Naive thymus-derived CD4-positive, alpha-beta T cell (primary cell): ENCODE measurements around the gene NKRF. TPM values are rescaled to one million over a fixed set of nuclear protein-coding genes. Genes with fewer than 3 reads are reported as not detected.

ENCODE experiments used
- ATAC-seq: fragments of 150-1000 bp; cut with Tn5 transposase; 2 replicates; pipeline ENCODE4 v1.10.0; 2021; ENCODE audit warnings: mild to moderate bottlenecking, moderate library complexity
- CTCF ChIA-PET: fragments of 350-600 bp; sonication (Branson Sonifier 250); formaldehyde crosslinking; loops from one replicate; lab custom pipeline; 2021; ENCODE audit warnings: antibody characterized with exemption; lab: Charles Lee
- POLR2A ChIA-PET: fragments of 350-600 bp; sonication (Branson Sonifier 250); formaldehyde crosslinking; loops from one replicate; lab custom pipeline; 2021; ENCODE audit warnings: antibody characterized with exemption, inconsistent platforms; lab: Charles Lee
- DNase-seq, 9 donors: peaks; one replicate each; pipeline versions ENCODE4 v3.0.0 to v3.0.0-alpha.2; 2020 to 2022; ENCODE audit warnings: mixed read lengths in 1 of 9
- H3K27ac ChIP-seq: one replicate; pipeline ENCODE4 v1.7.0; 2013; ENCODE audit warnings: mild to moderate bottlenecking, low read depth, low read length, moderate library complexity
- H3K27me3 ChIP-seq, 2 donors: one replicate each; pipeline ENCODE4 v1.7.0; 2013; ENCODE audit warnings: low read length in 2 of 2, mild to moderate bottlenecking in 2 of 2, moderate library complexity in 2 of 2; ENCODE audit not compliant: control insufficient read depth in 2 of 2, insufficient read depth in 2 of 2
- H3K36me3 ChIP-seq, 3 experiments: 1 replicate in 2 of 3; 2 replicates in 1 of 3; pipeline ENCODE4 v1.7.0; 2013; ENCODE audit warnings: low read length in 3 of 3, mild to moderate bottlenecking in 3 of 3, moderate library complexity in 1 of 3; ENCODE audit not compliant: insufficient read depth in 3 of 3, control insufficient read depth in 2 of 3
- H3K4me1 ChIP-seq, 2 donors: one replicate each; pipeline ENCODE4 v1.7.0; 2013; ENCODE audit warnings: low read length in 2 of 2, mild to moderate bottlenecking in 2 of 2, moderate library complexity in 1 of 2; ENCODE audit not compliant: control insufficient read depth in 2 of 2, insufficient read depth in 2 of 2
- H3K4me3 ChIP-seq: 2 replicates; pipeline ENCODE4 v1.7.0; 2013; ENCODE audit warnings: mild to moderate bottlenecking, low read length
- H3K9me3 ChIP-seq, 3 experiments: 1 replicate in 2 of 3; 2 replicates in 1 of 3; pipeline ENCODE4 v1.7.0; 2013; ENCODE audit warnings: low read length in 3 of 3; ENCODE audit not compliant: control insufficient read depth in 2 of 3
- H3K27ac Mint-ChIP-seq, 9 donors: one replicate each; pipeline ENCODE4 v1.8.0; 2020 to 2022; ENCODE audit warnings: mixed read lengths in 9 of 9, mild to moderate bottlenecking in 8 of 9, moderate library complexity in 5 of 9, inconsistent platforms in 2 of 9
- H3K27me3 Mint-ChIP-seq, 5 donors: one replicate each; pipeline ENCODE4 v1.8.0; 2021 to 2022; ENCODE audit warnings: mixed read lengths in 5 of 5, mild to moderate bottlenecking in 1 of 5
- H3K36me3 Mint-ChIP-seq, 5 donors: one replicate each; pipeline ENCODE4 v1.8.0; 2020 to 2022; ENCODE audit warnings: mixed read lengths in 5 of 5, mild to moderate bottlenecking in 3 of 5, inconsistent platforms in 1 of 5
- H3K4me1 Mint-ChIP-seq, 7 donors: one replicate each; pipeline ENCODE4 v1.8.0; 2020 to 2022; ENCODE audit warnings: mixed read lengths in 7 of 7, mild to moderate bottlenecking in 3 of 7, inconsistent platforms in 1 of 7
- H3K4me3 Mint-ChIP-seq, 10 donors: one replicate each; pipeline ENCODE4 v1.8.0; 2020 to 2022; ENCODE audit warnings: mild to moderate bottlenecking in 10 of 10, mixed read lengths in 10 of 10, moderate library complexity in 6 of 10, inconsistent platforms in 2 of 10
- H3K9me3 Mint-ChIP-seq, 11 donors: one replicate each; pipeline ENCODE4 v1.8.0; 2020 to 2022; ENCODE audit warnings: mixed read lengths in 11 of 11, mild to moderate bottlenecking in 4 of 11, inconsistent platforms in 1 of 11, moderate library complexity in 1 of 11
- intact Hi-C, 2 donors: fragments of 100-400 bp; cut with micrococcal nuclease; formaldehyde crosslinking; loops; one replicate each; pipeline ENCODE4 v1.15.1; 2023
- polyA plus RNA-seq, 2 donors: library from polyadenylated mRNA; unstranded; fragments of 300-500 nt; fragmentation: Illumina TruSeq; gene quantifications; one replicate each; pipeline ENCODE4 v1.2.3, GENCODE V29; 2021
- total RNA-seq, 6 experiments: library from RNA in 5 of 6; stranded (reverse) in 5 of 6; gene quantifications; 1 replicate in 5 of 6; 2 replicates in 1 of 6; pipeline ENCODE4 v1.2.3 and lab custom pipeline; 2021 to 2026

Gene NKRF
- total and polyA plus RNA-seq, 7 experiments from 2014 or later, result 5.2 to 16.4 (median 12.3) TPM

DNA sequence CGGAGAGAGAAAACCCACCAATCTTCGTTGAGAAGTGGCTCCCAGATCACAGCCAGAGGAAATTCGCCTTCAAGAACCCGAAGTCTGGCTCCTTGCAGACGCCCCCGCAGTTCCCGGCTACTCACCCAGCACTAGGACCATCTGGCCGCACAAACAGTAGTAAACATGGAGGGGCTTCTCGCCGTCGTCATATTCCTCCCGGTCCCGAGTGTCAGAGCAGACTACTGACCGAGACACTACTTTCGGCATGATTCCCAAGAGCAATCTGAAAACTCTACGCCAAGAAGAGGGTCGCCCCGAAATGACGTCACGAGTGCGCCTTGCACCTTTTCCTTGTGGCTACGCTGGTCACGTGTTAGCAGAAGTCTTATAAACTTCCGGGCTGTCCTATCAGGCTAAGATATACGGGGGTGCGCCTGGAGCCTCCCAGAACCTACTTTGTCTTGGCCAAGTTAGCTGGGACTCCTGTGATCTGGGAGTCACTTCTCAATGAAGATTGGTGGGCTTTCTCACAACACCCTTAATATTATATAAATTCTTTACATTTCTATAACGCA, 41.0 kb downstream of the NKRF start, which contains the start of gene STEEP1:
Gene STEEP1, minus strand, starts transcription at position 303 of the 557 bp plus-strand sequence. Its CDS starts 54 bp downstream, at position 249.
- H3K27ac ChIP-seq, result peak within 1 kb of the TSS; percentile 82
- ATAC-seq (peak; percentile 98), DNase-seq (peak; percentile 60 to 87 (median 83))
- ChIA-PET CTCF (no interaction called here), POLR2A (interaction anchor here (0.7 to 1.3 kb wide), 4 partner anchors 9 to 124 kb away, joined by 3 to 7 read pairs (median 5); no protein-coding TSS in a partner anchor)
- H3K36me3 ChIP-seq, result peaks cover 0 to 6% (median 0%) of the 10 kb centered on the region in 3 experiments
- Mint-ChIP-seq H3K36me3 (peaks cover 0 to 5% (median 0%) of the 10 kb centered on the region in 5 donors), H3K27ac (peak within 1 kb of the TSS; percentile 86 to 97 (median 95)), H3K9me3 (peaks cover 0 to 2% (median 0%) of the 10 kb centered on the region in 11 donors), H3K4me1 (peaks cover 11 to 30% (median 21%) of the 10 kb centered on the region in 7 donors), H3K4me3 (peak within 1 kb of the TSS; percentile 86 to 95 (median 94)), H3K27me3 (no peaks in the 10 kb centered on the region)
- intact Hi-C loops, result loop anchor here (1.0 to 2.0 kb wide), 3 partner anchors 9 to 96 kb away; partner anchors contain the start of genes NKRF (in 2 of the 2), UBE2A (in 2 of the 2) and SLC25A5 (in 1 of the 2)
- H3K27me3 ChIP-seq, result no peaks in the 10 kb centered on the region
- H3K4me3 ChIP-seq, result peak within 1 kb of the TSS; percentile 85
- no peaks in the 10 kb centered on the region for H3K9me3 ChIP-seq
- no peaks in the 10 kb centered on the region for H3K4me1 ChIP-seq

DNA sequence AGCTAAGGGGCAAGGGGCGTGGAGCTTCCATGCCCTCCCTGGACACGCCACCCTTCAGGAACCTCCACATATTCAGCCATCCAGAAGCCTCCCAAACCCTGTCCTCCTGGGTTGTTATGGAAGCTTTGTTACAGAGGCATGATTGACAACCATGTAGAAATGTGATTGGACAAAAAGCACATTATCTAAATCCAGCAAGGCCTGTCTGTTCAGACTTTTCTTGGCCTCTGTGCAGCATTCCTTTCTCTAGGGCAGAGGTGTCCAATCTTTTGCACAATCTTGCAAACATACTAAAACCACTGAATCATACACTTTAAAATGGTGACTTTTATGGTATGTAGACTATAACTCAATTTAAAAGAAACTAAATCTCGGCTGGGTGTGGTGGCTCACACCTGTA, 53.7 kb downstream of the NKRF start:
- H3K9me3 ChIP-seq, result no peaks in the 10 kb centered on the region
- H3K4me1 Mint-ChIP-seq, result peaks cover 4 to 34% (median 14%) of the 10 kb centered on the region in 7 donors
- H3K4me1 ChIP-seq, result no peaks in the 10 kb centered on the region
- H3K4me3 ChIP-seq, result no peak overlapping the region
- ChIA-PET CTCF (interaction anchor here (0.6 kb wide), 1 partner anchor 745 kb away, joined by 3 read pairs; no protein-coding TSS in a partner anchor), POLR2A (no interaction called here)
- peaks cover 0 to 15% (median 9%) of the 10 kb centered on the region in 5 donors for H3K36me3 Mint-ChIP-seq
- H3K9me3 Mint-ChIP-seq, result peaks cover 0 to 4% (median 0%) of the 10 kb centered on the region in 11 donors
- no peaks in the 10 kb centered on the region for H3K27me3 Mint-ChIP-seq
- H3K4me3 Mint-ChIP-seq, result no peak overlapping the region
- no peak for DNase-seq
- peaks cover 0 to 8% (median 0%) of the 10 kb centered on the region in 3 experiments for H3K36me3 ChIP-seq
- ATAC-seq, result no peak
- intact Hi-C loops, result no loop called here
- H3K27me3 ChIP-seq, result no peaks in the 10 kb centered on the region
- no peak overlapping the region for H3K27ac ChIP-seq
- H3K27ac Mint-ChIP-seq, result no peak overlapping the region

DNA sequence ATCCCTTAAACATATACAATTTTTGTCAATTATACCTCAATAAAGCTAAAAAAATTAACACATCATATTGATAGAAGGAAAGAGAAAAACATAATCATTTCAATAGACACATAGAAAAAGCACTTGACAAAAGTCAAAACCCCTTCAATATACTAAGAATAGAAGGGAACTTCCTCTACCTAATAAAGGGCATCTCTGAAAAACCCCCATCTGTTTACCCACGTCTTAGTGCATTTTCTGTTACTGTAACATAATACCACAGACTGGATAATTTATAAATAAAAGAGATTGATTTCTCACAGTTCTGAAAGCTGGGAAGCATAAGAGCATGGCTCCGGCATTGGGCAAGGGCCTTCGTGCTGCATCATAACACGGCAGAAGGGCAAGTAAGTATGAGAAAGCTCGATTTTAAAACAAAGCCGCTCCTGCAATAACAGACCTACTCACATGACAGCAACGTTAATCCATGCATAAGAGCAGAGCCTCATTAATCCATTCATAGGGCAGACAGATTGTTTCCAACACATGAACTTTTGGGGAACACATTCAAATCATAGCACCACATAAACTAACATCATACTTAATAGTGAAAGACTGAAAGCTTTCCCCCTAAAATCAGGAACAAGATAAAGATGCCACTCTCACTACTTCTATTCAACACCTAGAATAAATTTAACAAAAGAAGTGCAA, 56.8 kb downstream of the NKRF start:
- CTCF ChIA-PET, result no interaction called here

DNA sequence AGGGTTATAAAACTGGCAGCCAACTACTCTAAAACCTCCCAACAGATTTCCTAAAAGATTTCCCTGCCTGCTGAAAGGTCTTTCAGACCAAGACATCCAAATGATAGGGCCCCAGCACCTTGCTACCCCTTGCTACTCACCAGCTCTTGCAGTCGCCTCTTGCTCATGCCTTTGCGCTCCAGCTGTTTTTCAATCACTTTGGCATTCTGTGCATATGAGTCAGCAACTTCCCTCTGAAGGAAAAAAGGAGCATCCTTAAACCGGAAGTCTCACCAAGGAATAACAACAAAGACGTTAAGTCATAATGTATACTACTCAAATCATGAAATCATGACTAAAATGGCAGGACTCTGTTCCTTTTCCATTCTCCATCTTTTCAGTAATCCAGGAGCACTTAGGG, 65.0 kb downstream of the NKRF start:
- CTCF ChIA-PET, result no interaction called here
- Mint-ChIP-seq H3K9me3 (no peaks in the 10 kb centered on the region), H3K36me3 (peaks cover 0 to 10% (median 3%) of the 10 kb centered on the region in 5 donors), H3K4me3 (no peak overlapping the region), H3K4me1 (no peaks in the 10 kb centered on the region), H3K27ac (peak overlapping the region in 1 of 9 donors; percentile 80), H3K27me3 (no peaks in the 10 kb centered on the region)
- H3K4me1 ChIP-seq, result no peaks in the 10 kb centered on the region
- POLR2A ChIA-PET, result no interaction called here
- no peak overlapping the region for H3K4me3 ChIP-seq
- no peak overlapping the region for H3K27ac ChIP-seq
- DNase-seq, result no peak
- H3K27me3 ChIP-seq, result no peaks in the 10 kb centered on the region
- no peaks in the 10 kb centered on the region for H3K9me3 ChIP-seq
- H3K36me3 ChIP-seq, result peaks cover 0 to 13% (median 0%) of the 10 kb centered on the region in 3 experiments
- no peak for ATAC-seq
- intact Hi-C loops, result no loop called here

More for the DNA sequence above, 56.8 kb downstream of the NKRF start:
- intact Hi-C loops, result no loop called here
- Mint-ChIP-seq H3K4me3 (no peak overlapping the region), H3K4me1 (peaks cover 0 to 22% (median 6%) of the 10 kb centered on the region in 7 donors), H3K9me3 (no peaks in the 10 kb centered on the region), H3K27ac (no peak overlapping the region), H3K36me3 (peaks cover 0 to 6% (median 0%) of the 10 kb centered on the region in 5 donors), H3K27me3 (no peaks in the 10 kb centered on the region)
- ATAC-seq (no peak), DNase-seq (no peak)
- H3K9me3 ChIP-seq, result no peaks in the 10 kb centered on the region
- no peak overlapping the region for H3K4me3 ChIP-seq
- no peaks in the 10 kb centered on the region for H3K4me1 ChIP-seq
- POLR2A ChIA-PET, result no interaction called here
- H3K27ac ChIP-seq, result no peak overlapping the region
- no peaks in the 10 kb centered on the region for H3K27me3 ChIP-seq
- H3K36me3 ChIP-seq, result no peaks in the 10 kb centered on the region

DNA sequence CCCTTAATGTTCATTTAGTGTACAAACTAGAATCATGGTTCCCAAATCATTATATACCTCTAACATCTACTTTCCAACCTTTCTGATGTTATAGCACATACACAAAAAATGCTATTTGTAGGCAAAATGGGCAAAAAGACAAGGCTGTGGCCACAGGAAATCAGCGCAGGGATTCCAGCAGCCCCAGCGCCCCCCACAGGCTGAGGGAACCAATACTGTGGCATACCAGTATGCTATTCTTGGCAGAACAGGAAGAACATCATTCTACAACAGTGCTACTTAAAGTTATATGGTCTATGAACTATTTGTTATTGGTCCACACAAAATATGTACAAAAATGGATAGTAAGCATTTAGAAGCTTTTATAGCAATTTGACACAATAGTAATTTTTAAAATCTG, 66.4 kb downstream of the NKRF start:
- no peak overlapping the region for H3K4me3 ChIP-seq
- intact Hi-C loops, result no loop called here
- no peaks in the 10 kb centered on the region for H3K9me3 ChIP-seq
- H3K36me3 Mint-ChIP-seq, result peaks cover 0 to 15% (median 3%) of the 10 kb centered on the region in 5 donors
- no peak overlapping the region for H3K27ac ChIP-seq
- no peaks in the 10 kb centered on the region for H3K4me1 ChIP-seq
- ATAC-seq (no peak), DNase-seq (no peak)
- POLR2A ChIA-PET, result no interaction called here
- peak overlapping the region in 3 of 9 donors; percentile 6 to 85 (median 9) for H3K27ac Mint-ChIP-seq
- no peaks in the 10 kb centered on the region for H3K4me1 Mint-ChIP-seq
- H3K27me3 Mint-ChIP-seq, result no peaks in the 10 kb centered on the region
- no peaks in the 10 kb centered on the region for H3K9me3 Mint-ChIP-seq
- H3K4me3 Mint-ChIP-seq, result no peak overlapping the region
- H3K27me3 ChIP-seq, result no peaks in the 10 kb centered on the region
- CTCF ChIA-PET, result no interaction called here
- H3K36me3 ChIP-seq, result peaks cover 0 to 13% (median 0%) of the 10 kb centered on the region in 3 experiments
